Activated T-cell treated with anti-CD3 and anti-CD28 coated beads, Interleukin-2, amount 50 U/mL, for 4 hours (primary cell): Measurements from ENCODE around the gene DIP2B. TPM values are rescaled to one million over a fixed set of nuclear protein-coding genes. Genes with fewer than 3 reads are reported as not detected.
"Not testable (repeated sequence)": the region's sequence is repeated elsewhere in the genome, so short reads cannot be mapped to it uniquely, and the experiment has no call there.

Experiments used
- ATAC-seq, 2 donors: fragments of 200-7000 bp; cut with Tn5 transposase; one replicate each; pipeline ENCODE4 v1.10.0; 2021
- DNase-seq: peaks from one replicate; pipeline ENCODE4 v3.0.0-alpha.2; 2020
- H3K27me3 Mint-ChIP-seq: one replicate; pipeline ENCODE4 v1.8.0; 2021; ENCODE audit warnings: low read depth, mixed read lengths
- H3K36me3 Mint-ChIP-seq: one replicate; pipeline ENCODE4 v1.8.0; 2022; ENCODE audit warnings: mixed read lengths; ENCODE audit not compliant: insufficient read depth
- H3K4me1 Mint-ChIP-seq: one replicate; pipeline ENCODE4 v1.8.0; 2021; ENCODE audit warnings: low read depth, mixed read lengths
- H3K4me3 Mint-ChIP-seq: one replicate; pipeline ENCODE4 v1.8.0; 2021; ENCODE audit warnings: mild to moderate bottlenecking, moderate library complexity, mixed read lengths
- H3K9me3 Mint-ChIP-seq: one replicate; pipeline ENCODE4 v1.8.0; 2021; ENCODE audit warnings: mixed read lengths
- total RNA-seq, 3 donors: library from RNA; stranded (reverse); gene quantifications; one replicate each; pipeline ENCODE4 v1.2.1, GENCODE V29; 2021

DIP2B gene
- total RNA-seq, 3 donors from 2014 or later: 29.9 to 49.0 (median 40.2) TPM

DNA sequence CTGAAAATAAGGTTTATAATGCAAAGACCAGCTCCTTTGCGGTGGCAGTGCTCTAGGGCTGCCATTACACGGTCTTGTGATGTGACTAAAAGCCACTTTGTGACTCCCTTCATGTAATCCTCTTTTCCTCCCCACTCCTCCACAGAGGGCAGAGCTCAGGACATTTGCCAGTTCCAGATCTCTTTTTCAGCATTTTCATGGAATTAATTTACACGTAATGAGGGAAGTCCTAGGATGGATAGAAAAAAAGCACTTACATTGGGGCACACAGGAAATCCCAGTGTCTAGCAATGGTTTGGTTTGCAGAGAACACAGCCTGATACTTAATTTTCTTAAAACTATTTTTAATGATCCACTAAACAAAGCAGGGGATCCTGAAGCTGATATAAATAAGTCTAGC lies 241.6 kb downstream of the DIP2B start:
- DNase-seq: no peak
- no peak for ATAC-seq
- Mint-ChIP-seq H3K27me3 (no peaks in the 10 kb centered on the region), H3K4me1 (no peaks in the 10 kb centered on the region), H3K9me3 (no peaks in the 10 kb centered on the region), H3K36me3 (peaks cover 36% of the 10 kb centered on the region), H3K4me3 (no peak overlapping the region)

DNA sequence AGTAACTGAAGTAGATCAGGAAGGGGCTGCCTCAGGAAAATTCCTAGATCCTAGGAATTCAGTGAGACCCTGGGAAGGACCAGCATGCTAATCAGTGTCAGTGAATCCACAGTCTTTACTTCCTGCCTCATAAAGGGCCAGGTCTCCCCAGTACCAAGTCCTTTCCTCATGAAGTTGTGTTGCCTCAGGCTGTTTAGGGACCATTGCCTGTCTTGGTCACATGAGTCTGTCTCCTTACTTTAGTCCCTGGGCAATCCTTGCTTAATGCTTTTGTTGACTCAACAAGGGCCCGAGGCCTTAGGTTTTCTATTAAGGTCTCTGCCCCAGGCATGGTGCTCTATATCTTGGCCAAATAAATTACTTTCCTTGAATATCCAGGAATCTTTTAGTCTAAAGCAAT lies 243.0 kb downstream of the DIP2B start:
- DNase-seq: no peak
- no peak for ATAC-seq
- H3K4me3 Mint-ChIP-seq: no peak overlapping the region
- H3K4me1 Mint-ChIP-seq: no peaks in the 10 kb centered on the region
- peaks cover 29% of the 10 kb centered on the region for H3K36me3 Mint-ChIP-seq
- H3K27me3 Mint-ChIP-seq: no peaks in the 10 kb centered on the region
- no peaks in the 10 kb centered on the region for H3K9me3 Mint-ChIP-seq

GRCh38 chr12:50749459-50749882 lies 244.7 kb downstream of the DIP2B start:
- Mint-ChIP-seq H3K4me1 (no peaks in the 10 kb centered on the region), H3K9me3 (no peaks in the 10 kb centered on the region), H3K36me3 (peaks cover 24% of the 10 kb centered on the region), H3K27me3 (no peaks in the 10 kb centered on the region), H3K4me3 (no peak overlapping the region)
- no peak for ATAC-seq
- no peak for DNase-seq

DNA sequence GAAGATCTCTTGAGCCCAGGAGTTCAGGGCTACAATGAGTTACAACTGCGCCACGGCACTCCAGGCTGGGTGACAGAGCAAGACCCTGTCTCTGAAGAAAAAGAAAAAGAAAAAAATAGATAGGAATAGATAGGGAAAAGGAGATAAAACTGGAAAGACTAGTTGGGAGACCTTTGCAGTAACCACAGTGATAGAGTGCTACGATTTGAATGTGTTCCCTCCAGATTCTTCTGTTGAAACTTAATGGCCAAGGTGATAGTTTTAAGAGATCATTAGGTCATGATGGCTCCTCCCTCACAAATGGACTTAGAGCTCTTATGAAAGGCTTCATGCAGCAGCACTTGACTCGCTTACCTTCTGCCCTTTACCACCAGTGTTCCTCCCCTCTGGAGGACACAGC lies 245.6 kb downstream of the DIP2B start:
- H3K4me1 Mint-ChIP-seq: no peaks in the 10 kb centered on the region
- no peaks in the 10 kb centered on the region for H3K9me3 Mint-ChIP-seq
- H3K36me3 Mint-ChIP-seq: peaks cover 23% of the 10 kb centered on the region
- no peaks in the 10 kb centered on the region for H3K27me3 Mint-ChIP-seq
- no peak overlapping the region for H3K4me3 Mint-ChIP-seq
- ATAC-seq (no peak), DNase-seq (no peak)

- DNase-seq (no peak), ATAC-seq (no peak)
- Mint-ChIP-seq H3K9me3 (no peaks in the 10 kb centered on the region), H3K4me1 (no peaks in the 10 kb centered on the region), H3K36me3 (peaks cover 16% of the 10 kb centered on the region), H3K27me3 (no peaks in the 10 kb centered on the region), H3K4me3 (no peak overlapping the region)
Observed at GRCh38 chr12:50751948-50752721, 247.3 kb downstream of the DIP2B start.

DNA sequence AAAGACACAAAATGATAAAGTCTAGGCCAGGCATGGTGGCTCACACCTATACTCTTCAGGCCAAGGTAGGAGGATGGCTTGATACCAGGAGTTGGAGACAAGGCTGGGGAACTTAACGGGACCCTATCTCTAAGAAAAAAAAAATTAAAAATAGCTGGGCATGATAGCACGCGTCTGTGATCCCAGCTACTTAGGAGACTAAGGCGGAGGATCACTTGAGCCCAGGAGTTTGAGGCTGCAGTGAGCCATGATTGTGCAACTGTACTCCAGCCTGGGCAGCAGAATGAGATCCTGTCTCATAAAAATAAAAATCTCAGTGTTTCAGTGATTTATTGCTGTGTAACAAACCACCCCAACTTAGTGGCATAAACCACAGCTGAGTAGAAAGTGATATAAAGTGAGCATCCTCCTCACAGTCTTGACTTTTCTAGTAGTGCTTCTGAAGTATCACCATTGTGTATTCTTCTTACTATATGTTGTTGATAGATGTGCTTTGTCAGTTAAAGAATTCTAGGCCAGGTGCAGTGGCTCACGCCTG lies 248.5 kb downstream of the DIP2B start:
- DNase-seq (no peak), ATAC-seq (no peak)
- Mint-ChIP-seq H3K4me1 (no peaks in the 10 kb centered on the region), H3K36me3 (peaks cover 10% of the 10 kb centered on the region), H3K9me3 (no peaks in the 10 kb centered on the region), H3K4me3 (no peak overlapping the region), H3K27me3 (no peaks in the 10 kb centered on the region)

- Mint-ChIP-seq H3K27me3 (no peaks in the 10 kb centered on the region), H3K9me3 (no peaks in the 10 kb centered on the region), H3K4me1 (peaks cover 33% of the 10 kb centered on the region), H3K4me3 (peak within 1 kb of the TSS; percentile 83), H3K36me3 (no peaks in the 10 kb centered on the region)
- DNase-seq: peak; percentile 86
- ATAC-seq: peak; percentile 88 to 90
Observed at GRCh38 chr12:50763639-50764285, 259.0 kb downstream of the DIP2B start, which contains the start of gene ATF1. Gene ATF1, plus strand, starts transcription at chr12:50764101. Its CDS starts 16,045 bp downstream, at chr12:50780146.

DNA sequence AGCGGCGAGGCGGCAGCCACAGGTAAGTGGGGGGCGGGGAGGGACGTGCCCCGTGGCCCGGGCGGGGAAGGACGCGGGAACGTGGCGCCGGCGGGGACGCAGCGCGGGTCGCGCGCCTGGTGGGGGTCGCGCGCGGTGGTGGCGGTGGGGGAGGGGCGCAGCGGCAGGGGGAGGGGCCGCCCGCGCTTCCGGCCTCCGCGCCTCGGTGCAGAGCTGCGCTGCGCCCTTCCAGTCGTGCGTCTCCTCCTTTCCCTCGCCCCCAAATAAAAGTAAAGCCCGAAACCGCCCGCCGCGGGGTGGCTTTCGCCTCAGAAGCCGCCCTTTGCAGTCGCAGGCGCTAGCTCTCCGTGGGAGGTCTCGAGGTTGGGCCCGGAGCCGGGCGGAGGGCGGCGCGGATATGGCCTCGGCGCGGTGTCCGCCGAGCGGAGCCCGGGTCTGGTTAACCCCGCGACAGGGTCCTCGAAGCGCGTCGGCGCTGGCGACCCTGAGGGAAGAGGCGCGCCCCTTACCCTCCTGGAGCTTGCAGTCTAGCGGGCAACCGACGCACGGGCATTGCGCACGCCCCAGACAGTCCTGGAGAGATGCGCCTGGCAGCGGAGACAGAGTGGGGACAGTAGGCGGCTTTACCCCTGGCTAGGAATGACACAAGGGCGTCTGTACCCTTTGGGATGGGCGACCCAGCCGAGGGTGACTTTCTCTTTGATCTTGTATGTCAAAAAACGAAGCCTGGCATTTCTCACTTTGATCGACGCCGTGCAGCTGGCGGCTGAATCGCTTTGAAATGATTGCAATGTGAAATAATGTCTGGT lies 259.7 kb downstream of the DIP2B start:
- ATAC-seq (peak; percentile 69 to 73), DNase-seq (peak; percentile 75)
- Mint-ChIP-seq H3K27me3 (no peaks in the 10 kb centered on the region), H3K9me3 (no peaks in the 10 kb centered on the region), H3K4me1 (peaks cover 36% of the 10 kb centered on the region), H3K4me3 (peak overlapping the region; percentile 83), H3K36me3 (no peaks in the 10 kb centered on the region)

- H3K4me1 Mint-ChIP-seq: peaks cover 36% of the 10 kb centered on the region
- H3K4me3 Mint-ChIP-seq: peak overlapping the region; percentile 83
- no peaks in the 10 kb centered on the region for H3K9me3 Mint-ChIP-seq
- DNase-seq: peak; percentile 16
- H3K27me3 Mint-ChIP-seq: no peaks in the 10 kb centered on the region
- ATAC-seq: no peak
- H3K36me3 Mint-ChIP-seq: no peaks in the 10 kb centered on the region
Observed at GRCh38 chr12:50765095-50765911, 260.5 kb downstream of the DIP2B start.

- no peak for ATAC-seq
- H3K4me1 Mint-ChIP-seq: peaks cover 27% of the 10 kb centered on the region
- no peak overlapping the region for H3K4me3 Mint-ChIP-seq
- no peaks in the 10 kb centered on the region for H3K9me3 Mint-ChIP-seq
- H3K36me3 Mint-ChIP-seq: peaks cover 10% of the 10 kb centered on the region
- no peaks in the 10 kb centered on the region for H3K27me3 Mint-ChIP-seq
- DNase-seq: no peak
Observed at GRCh38 chr12:50768391-50768790, 263.6 kb downstream of the DIP2B start.

DNA sequence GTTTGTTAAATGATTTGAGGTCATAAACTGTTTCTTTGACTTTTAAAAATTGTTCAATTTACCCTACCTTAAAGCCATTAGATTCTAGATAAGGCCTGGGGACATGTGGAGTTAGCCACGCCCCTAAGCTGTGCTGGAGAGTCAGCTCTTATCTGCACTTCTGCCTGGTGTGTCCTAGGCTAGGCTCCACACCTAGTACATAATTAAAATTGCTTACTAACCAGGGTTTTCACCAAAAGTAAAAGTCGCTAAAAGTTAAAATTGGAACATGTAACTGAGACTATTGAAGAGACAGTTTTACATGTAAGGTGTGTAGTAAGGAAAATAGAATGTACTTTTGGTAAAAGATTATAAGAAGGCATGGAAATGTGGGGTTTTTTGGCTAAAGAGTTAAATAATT lies 264.0 kb downstream of the DIP2B start:
- H3K36me3 Mint-ChIP-seq, H3K27me3 Mint-ChIP-seq, ATAC-seq, H3K4me3 Mint-ChIP-seq, H3K9me3 Mint-ChIP-seq, DNase-seq: not testable (repeated sequence)
- peaks cover 26% of the 10 kb centered on the region for H3K4me1 Mint-ChIP-seq

DNA sequence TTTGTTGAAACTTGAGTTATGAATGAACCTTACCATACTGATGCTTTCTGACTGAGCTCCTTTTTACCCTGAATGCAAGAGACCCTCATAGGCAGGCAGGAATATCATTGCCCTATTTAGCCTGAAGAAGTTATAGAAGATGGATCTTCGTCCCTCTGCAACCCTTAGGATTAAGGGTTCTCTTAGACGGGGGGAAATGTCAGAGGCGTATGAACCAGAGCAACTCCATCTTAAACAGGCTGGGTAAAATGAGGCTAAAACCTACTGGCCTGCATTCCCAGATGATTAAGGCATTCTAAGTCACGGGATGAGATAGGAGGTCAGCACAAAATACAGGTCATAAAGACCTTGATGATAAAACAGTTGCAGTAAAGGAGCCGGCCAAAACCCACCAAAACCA lies 266.6 kb downstream of the DIP2B start:
- Mint-ChIP-seq H3K36me3 (peaks cover 12% of the 10 kb centered on the region), H3K4me1 (peaks cover 21% of the 10 kb centered on the region), H3K4me3 (no peak overlapping the region), H3K27me3 (no peaks in the 10 kb centered on the region), H3K9me3 (no peaks in the 10 kb centered on the region)
- no peak for ATAC-seq
- DNase-seq: no peak

GRCh38 chr12:50772470-50772869 lies 267.7 kb downstream of the DIP2B start:
- Mint-ChIP-seq H3K27me3 (no peaks in the 10 kb centered on the region), H3K4me3 (no peak overlapping the region), H3K4me1 (peaks cover 24% of the 10 kb centered on the region), H3K9me3 (no peaks in the 10 kb centered on the region), H3K36me3 (peaks cover 12% of the 10 kb centered on the region)
- DNase-seq (no peak), ATAC-seq (no peak)
